Measurements from ENCODE around the gene NADK.

The NADK gene

GRCh38 chr1:1777950-1778662 is at the start of gene NADK:
Gene NADK (minus strand): TSS chr1:1778470. CDS start chr1:1765406, 13,064 bp downstream.
- DNase-seq: peak; percentile 31

- no peak for DNase-seq
Measured at GRCh38 chr1:1827089-1827848, 49.0 kb upstream of the NADK start.

GRCh38 chr1:1826356-1827088 is 48.3 kb upstream of the NADK start:
- no peak for DNase-seq

DNA sequence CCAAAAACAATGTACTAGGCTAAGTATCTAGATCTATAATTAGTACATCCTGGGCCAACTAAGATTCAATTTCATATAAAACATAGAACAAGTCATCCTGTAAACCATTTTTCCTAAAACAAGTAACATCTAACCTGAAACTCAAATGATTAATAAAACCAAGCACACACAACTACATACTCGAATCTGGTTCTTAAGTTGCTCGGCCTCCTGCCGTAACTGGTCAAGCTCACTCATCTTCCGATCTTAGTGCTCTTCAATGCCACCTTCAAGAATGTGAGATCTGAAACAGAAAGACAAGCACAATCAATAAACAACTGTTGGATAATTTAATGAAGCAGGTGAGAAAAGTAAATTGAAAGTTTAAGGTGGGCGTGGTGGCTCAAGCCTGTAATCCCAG is 46.9 kb upstream of the NADK start:
- no peak for DNase-seq

GRCh38 chr1:1819762-1820161 is 41.5 kb upstream of the NADK start:
- DNase-seq: no peak

- DNase-seq: no peak
Measured at GRCh38 chr1:1817221-1817620, 39.0 kb upstream of the NADK start.

GRCh38 chr1:1815606-1816281 is 37.5 kb upstream of the NADK start:
- no peak for DNase-seq

DNA sequence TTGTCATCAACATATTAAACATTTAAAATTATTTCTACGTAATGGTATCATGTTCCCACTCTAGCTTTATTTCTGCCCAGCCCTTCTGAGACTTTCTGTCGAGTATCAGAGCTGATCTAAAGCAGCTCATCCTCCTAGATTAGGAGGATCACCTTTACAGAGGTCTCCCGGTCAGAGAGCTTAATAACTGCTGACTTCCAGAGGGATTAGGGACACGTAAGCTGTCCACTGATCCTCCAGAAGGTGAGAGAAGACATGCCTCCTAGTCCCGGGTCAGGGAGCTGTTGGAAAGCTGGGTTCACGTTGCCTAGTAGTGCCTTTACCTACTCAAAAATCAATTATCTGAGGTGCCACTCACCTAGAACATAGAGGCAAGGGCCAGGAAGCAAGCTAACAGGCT is 31.2 kb upstream of the NADK start:
- DNase-seq: no peak

- DNase-seq: no peak
Measured at GRCh38 chr1:1808206-1808605, 29.9 kb upstream of the NADK start.

- no peak for DNase-seq
Measured at GRCh38 chr1:1806890-1807289, 28.6 kb upstream of the NADK start.

DNA sequence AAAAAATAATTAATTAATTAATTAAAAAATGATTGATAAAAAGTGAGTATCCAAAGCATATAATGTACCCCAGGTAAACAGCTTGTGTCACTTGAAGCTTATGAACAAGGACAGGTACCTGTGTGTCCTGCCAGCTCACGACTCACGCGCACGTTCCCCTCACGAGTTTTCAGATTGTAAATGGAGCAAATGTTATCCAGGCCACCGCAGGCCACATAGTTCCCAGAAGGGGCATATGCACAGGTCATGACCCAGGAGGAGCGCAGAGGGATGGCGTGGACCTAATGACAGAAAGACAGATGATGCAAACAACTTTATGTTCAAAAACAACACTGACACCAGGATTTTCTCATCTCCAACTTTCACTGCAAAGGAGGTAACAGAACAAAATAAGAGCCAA is 26.0 kb upstream of the NADK start:
- DNase-seq: no peak

GRCh38 chr1:1802871-1803270 is 24.6 kb upstream of the NADK start:
- DNase-seq: no peak

GRCh38 chr1:1799716-1800115 is 21.4 kb upstream of the NADK start:
- no peak for DNase-seq

DNA sequence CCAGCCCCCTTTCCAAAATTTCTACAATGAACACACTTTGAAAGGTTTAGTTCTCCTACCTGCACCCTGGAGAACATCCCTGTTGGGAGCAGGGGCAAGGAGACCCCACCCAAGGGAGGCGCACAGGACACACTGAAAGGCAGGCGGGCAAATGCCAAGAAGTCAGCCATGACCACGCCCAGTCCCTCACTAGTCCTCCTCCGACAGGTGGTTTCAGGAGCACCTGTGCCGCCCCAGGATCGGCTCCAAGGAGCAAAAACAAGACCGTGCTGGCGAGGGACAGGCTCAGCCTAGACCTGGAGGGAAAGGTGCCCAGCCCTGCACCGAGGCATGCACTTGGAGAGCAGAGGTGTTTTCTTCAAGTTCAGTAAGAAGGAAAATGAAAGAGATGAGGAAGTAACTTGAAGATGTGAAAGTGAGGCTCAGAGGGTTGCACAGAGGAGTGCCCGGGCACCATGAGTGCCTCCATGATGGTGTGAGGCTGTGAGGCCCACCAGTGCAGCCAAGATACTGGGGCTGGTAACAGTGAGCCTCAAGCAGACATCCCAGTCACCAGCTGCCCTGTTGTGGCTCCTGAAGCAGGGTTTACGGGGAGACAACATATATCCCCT is 19.6 kb upstream of the NADK start:
- DNase-seq: no peak

GRCh38 chr1:1796466-1796865 is 18.2 kb upstream of the NADK start:
- no peak for DNase-seq

DNA sequence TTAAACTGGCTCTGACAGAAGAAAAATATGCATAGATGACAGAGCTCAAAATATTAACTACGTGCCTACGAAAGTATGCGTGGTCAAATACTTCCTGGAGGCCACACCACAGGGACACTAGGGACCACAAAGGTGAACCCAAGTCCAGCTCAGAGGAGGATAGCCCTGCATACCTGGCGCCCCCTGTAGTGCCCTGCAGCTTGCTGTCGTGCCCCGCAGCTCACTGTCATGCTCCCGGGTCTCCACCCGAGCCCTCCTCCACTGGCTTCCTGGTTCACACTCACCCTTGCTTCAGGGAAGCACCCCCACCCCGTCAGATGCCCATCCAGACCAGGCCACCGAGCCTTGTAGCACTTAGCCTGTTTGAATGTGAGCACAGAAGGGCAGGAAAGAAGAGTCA is 16.7 kb upstream of the NADK start:
- no peak for DNase-seq

DNA sequence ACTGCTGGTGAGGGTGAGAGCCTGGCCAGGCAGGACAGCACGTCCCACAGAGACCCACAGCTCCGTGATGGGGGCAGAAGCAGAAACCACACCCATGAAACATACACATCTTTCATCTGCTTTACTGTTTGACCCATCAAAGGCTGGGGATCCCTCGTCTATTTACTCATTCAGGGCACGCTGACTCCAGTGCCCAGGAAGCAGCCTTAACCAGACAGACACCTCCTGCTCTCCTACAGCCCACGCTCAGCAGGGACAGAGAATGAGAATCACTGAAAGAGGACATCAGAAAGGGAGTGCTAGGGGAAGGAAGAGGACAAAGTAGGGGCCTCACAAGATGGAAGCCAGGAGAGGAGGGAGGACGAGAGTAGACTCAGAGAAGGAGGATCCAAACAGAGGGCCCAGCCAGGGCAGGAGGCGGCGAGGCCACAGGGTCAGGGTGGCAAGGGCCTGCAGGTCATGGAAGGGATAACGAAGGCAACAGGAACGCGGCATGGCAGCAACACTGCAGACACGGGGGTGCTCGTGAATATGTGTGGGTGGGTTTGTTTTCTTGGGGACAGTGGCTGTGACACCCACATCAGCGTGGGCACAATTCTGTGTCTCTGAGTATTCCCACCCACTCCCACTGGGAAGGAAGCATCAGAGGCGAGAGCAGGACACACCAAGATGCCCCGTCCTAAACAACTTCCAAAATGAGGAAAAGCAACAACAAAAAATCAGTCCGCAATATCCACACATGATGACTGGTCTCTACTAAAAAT is 15.4 kb upstream of the NADK start:
- no peak for DNase-seq

- DNase-seq: no peak
Measured at GRCh38 chr1:1788646-1789431, 10.6 kb upstream of the NADK start.

DNA sequence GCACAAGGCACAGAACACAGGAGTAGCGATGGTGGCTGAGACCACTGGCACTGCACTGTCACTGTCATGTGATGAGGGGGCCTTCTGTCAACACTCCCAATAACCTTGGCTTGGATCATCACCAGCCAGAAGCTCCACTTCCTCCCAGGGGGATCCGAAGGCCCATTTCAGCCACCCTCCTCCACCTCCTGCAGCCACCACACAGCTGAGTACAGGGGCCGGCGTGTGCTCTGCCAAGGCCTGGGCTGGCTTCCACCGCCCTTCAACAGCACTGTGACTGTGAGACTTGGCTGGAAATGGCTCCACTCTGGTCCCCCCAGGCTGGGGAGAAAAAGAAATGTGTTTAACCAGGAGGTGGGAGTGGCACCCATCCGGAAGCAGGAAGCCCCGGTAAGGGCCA is 9.9 kb upstream of the NADK start:
- DNase-seq: no peak

- DNase-seq: no peak
Measured at GRCh38 chr1:1786836-1787605, 8.8 kb upstream of the NADK start.
